Esophagus squamous epithelium (tissue), 5 donors: Measurements from ENCODE around the gene SLC6A2. TPM values are rescaled to one million over a fixed set of nuclear protein-coding genes. Genes with fewer than 3 reads are reported as not detected.

Experiments
- DNase-seq: peaks from one replicate; lab custom pipeline; 2025; lab: John Stamatoyannopoulos, UW
- H3K27ac ChIP-seq, 4 donors: fragments of 200-600 bp; sonication (generic); one replicate each; pipeline ENCODE4 v1.5.1; 2016 to 2019; ENCODE audit warnings: mild to moderate bottlenecking in 1 of 4
- H3K27me3 ChIP-seq, 4 donors: fragments of 200-600 bp; sonication (generic); 1 replicate in 3 of 4; 2 replicates in 1 of 4; pipeline versions ENCODE4 v1.5.1 to v1.6.0; 2017 to 2021; ENCODE audit warnings: antibody characterized with exemption in 1 of 4
- H3K36me3 ChIP-seq, 3 donors: fragments of 200-600 bp; sonication (generic); one replicate each; pipeline ENCODE4 v1.5.1; 2016 to 2019
- H3K4me1 ChIP-seq, 3 donors: fragments of 200-600 bp; sonication (generic); one replicate each; pipeline ENCODE4 v1.5.1; 2017 to 2019
- H3K4me3 ChIP-seq, 4 donors: fragments of 200-600 bp; sonication (generic); 1 replicate in 3 of 4; 2 replicates in 1 of 4; pipeline ENCODE4 v1.5.1; 2016 to 2019; ENCODE audit warnings: mild to moderate bottlenecking in 2 of 4, moderate library complexity in 1 of 4
- H3K9me3 ChIP-seq, 3 donors: fragments of 200-600 bp; sonication (generic); one replicate each; pipeline ENCODE4 v1.5.1; 2016 to 2019
- CTCF ChIP-seq, 6 experiments: fragments of 450-650 bp in 4 of 6; fragments of 200-600 bp in 2 of 6; sonication (generic) in 2 of 6; IDR thresholded peaks; one replicate each; pipeline ENCODE4 v1.5.1; 2016 to 2019; ENCODE audit warnings: antibody characterized with exemption in 6 of 6, mild to moderate bottlenecking in 4 of 6, moderate library complexity in 4 of 6
- POLR2A ChIP-seq, 4 donors: fragments of 450-650 bp; IDR thresholded peaks; one replicate each; pipeline ENCODE4 v1.6.1; 2017; ENCODE audit warnings: antibody characterized with exemption in 4 of 4, mild to moderate bottlenecking in 4 of 4, moderate library complexity in 3 of 4
- WGBS, 2 donors: methylation state at CpG; one replicate each; pipeline ENCODE4 v1.1.5; 2018; 5-methylcytosine and 5-hydroxymethylcytosine counted together
- intact Hi-C: fragments of 100-400 bp; cut with DNase I; formaldehyde crosslinking; loops from one replicate; pipeline ENCODE4 v1.15.0; 2022
- total RNA-seq, 4 donors: library from RNA; depleted of rRNA; stranded (reverse); fragments of >200 nt; gene quantifications; one replicate each; pipeline ENCODE4 v1.1.0, GENCODE V29; 2016
- donor health status: DM: yes; HTN: yes; CAD: no.

Gene SLC6A2
- total RNA-seq, 4 donors from 2014 or later: 0.18 to 0.76 TPM; not detected in 2

DNA sequence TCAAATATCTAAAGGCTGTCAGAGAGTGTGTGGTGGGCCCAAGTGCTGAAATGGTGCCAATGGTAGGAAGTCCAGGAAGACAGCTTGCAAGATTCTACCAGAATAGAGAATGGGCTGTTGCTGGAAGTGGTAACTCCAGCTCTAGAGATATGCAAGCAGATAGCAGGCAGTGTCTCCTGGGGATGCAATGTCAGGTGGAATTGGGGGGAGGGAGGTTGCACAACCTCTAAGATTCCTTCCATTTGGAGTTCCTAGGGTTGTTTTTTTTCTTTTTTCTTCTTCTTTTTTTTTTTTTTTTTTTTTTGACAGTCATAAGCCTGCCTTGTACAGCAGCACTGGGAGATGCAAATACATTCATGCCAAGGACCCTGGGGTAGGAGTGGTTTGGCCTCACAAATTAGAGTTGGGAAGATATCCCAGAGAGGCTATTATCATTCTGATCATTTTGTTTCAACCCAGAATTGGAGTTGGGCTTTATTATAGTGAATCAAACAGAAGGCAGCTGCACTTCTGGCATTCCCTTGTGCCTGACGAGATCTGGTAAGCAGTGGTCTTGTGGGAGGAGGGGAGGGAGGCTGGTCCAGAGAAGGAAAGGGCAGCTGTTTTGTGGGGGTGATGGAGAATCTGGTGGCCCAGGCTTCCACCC is 51.1 kb downstream of the SLC6A2 start:
- Histone ChIP-seq H3K4me1 (peaks cover 0 to 1% (median 0%) of the 10 kb centered on the region in 3 donors), H3K36me3 (no peaks in the 10 kb centered on the region), H3K27me3 (peaks cover 0 to 23% (median 0%) of the 10 kb centered on the region in 4 donors), H3K4me3 (no peak overlapping the region), H3K9me3 (no peaks in the 10 kb centered on the region), H3K27ac (no peak overlapping the region)
- DNase-seq: no peak
- intact Hi-C loops: no loop called here
- 50 to 70% methylated on average over 1 of the region's 1 CpG for WGBS, 2 donors
- TF ChIP-seq POLR2A (IDR thresholded peaks at IDR 0.05) (no peak), CTCF (IDR thresholded peaks at IDR 0.05) (no peak)

GRCh38 chr16:55709801-55710200 is 54.0 kb downstream of the SLC6A2 start:
- no peaks in the 10 kb centered on the region for H3K9me3 ChIP-seq
- WGBS, 2 donors: 67 to 80% methylated on average over 1 to 2 of the region's 5 CpGs
- H3K27ac ChIP-seq: no peak overlapping the region
- H3K27me3 ChIP-seq: peaks cover 0 to 27% (median 0%) of the 10 kb centered on the region in 4 donors
- no peaks in the 10 kb centered on the region for H3K4me1 ChIP-seq
- TF ChIP-seq CTCF (IDR thresholded peaks at IDR 0.05) (no peak), POLR2A (IDR thresholded peaks at IDR 0.05) (no peak)
- DNase-seq: no peak
- no peaks in the 10 kb centered on the region for H3K36me3 ChIP-seq
- intact Hi-C loops: loop anchor here (5.0 kb wide), 1 partner anchor 132 kb away; no protein-coding TSS in a partner anchor
- H3K4me3 ChIP-seq: no peak overlapping the region

- intact Hi-C loops: loop anchor here (5.0 kb wide), 1 partner anchor 132 kb away; no protein-coding TSS in a partner anchor
- WGBS, 2 donors: 28 to 38% methylated on average over 2 of the region's 2 CpGs
- Histone ChIP-seq H3K36me3 (no peaks in the 10 kb centered on the region), H3K27ac (no peak overlapping the region), H3K9me3 (no peaks in the 10 kb centered on the region), H3K4me1 (no peaks in the 10 kb centered on the region), H3K4me3 (no peak overlapping the region), H3K27me3 (peaks cover 0 to 29% (median 0%) of the 10 kb centered on the region in 4 donors)
- DNase-seq: no peak
- TF ChIP-seq CTCF (IDR thresholded peaks at IDR 0.05) (no peak), POLR2A (IDR thresholded peaks at IDR 0.05) (no peak)
These were observed 54.7 kb downstream of the SLC6A2 start for GRCh38 chr16:55710466-55710865.

- Histone ChIP-seq H3K4me3 (no peak overlapping the region), H3K4me1 (no peaks in the 10 kb centered on the region), H3K27me3 (peaks cover 0 to 30% (median 0%) of the 10 kb centered on the region in 4 donors), H3K27ac (no peak overlapping the region), H3K9me3 (no peaks in the 10 kb centered on the region), H3K36me3 (no peaks in the 10 kb centered on the region)
- intact Hi-C loops: loop anchor here (5.0 kb wide), 1 partner anchor 130 kb away; no protein-coding TSS in a partner anchor
- no peak for DNase-seq
- TF ChIP-seq CTCF (IDR thresholded peaks at IDR 0.05) (peak; percentile 29 to 67 (median 62)), POLR2A (IDR thresholded peaks at IDR 0.05) (no peak)
- 18 to 24% methylated on average over 10 of the region's 10 CpGs for WGBS, 2 donors
These were observed 56.4 kb downstream of the SLC6A2 start for GRCh38 chr16:55711959-55712876.
